Endothelial cell (in vitro differentiated cells): ENCODE measurements around the gene SIRPB2. TPM values are rescaled to one million over a fixed set of nuclear protein-coding genes. Genes with fewer than 3 reads are reported as not detected.
"Not testable (repeated sequence)": the region's sequence is repeated elsewhere in the genome, so short reads cannot be mapped to it uniquely, and the experiment has no call there.

Experiments
- DNase-seq: peaks from one replicate; pipeline ENCODE4 v3.0.0; 2021; ENCODE audit warnings: low spot score
- H3K27ac Mint-ChIP-seq: one replicate; pipeline ENCODE4 v1.8.0; 2021; ENCODE audit warnings: mixed read lengths, inconsistent platforms; ENCODE audit not compliant: unreplicated experiment
- H3K27me3 Mint-ChIP-seq: one replicate; pipeline ENCODE4 v1.8.0; 2021; ENCODE audit warnings: mild to moderate bottlenecking, moderate library complexity, mixed read lengths, inconsistent platforms; ENCODE audit not compliant: unreplicated experiment
- H3K36me3 Mint-ChIP-seq: one replicate; pipeline ENCODE4 v1.8.0; 2021; ENCODE audit warnings: mild to moderate bottlenecking, low read depth, mixed read lengths, inconsistent platforms; ENCODE audit not compliant: unreplicated experiment
- H3K4me1 Mint-ChIP-seq: one replicate; pipeline ENCODE4 v1.8.0; 2021; ENCODE audit warnings: mild to moderate bottlenecking, mixed read lengths, inconsistent platforms; ENCODE audit not compliant: unreplicated experiment
- H3K4me3 Mint-ChIP-seq: one replicate; pipeline ENCODE4 v1.8.0; 2021; ENCODE audit warnings: mild to moderate bottlenecking, mixed read lengths, inconsistent platforms; ENCODE audit not compliant: unreplicated experiment
- H3K9me3 Mint-ChIP-seq: one replicate; pipeline ENCODE4 v1.8.0; 2021; ENCODE audit warnings: mixed read lengths, inconsistent platforms; ENCODE audit not compliant: unreplicated experiment
- CTCF ChIP-seq: fragments of 200-600 bp; sonication (generic); IDR thresholded peaks from one replicate; pipeline ENCODE4 v1.5.0; 2021; ENCODE audit warnings: antibody characterized with exemption; ENCODE audit not compliant: unreplicated experiment
- total RNA-seq: library from RNA; stranded (reverse); fragmentation: NEBNext Ultra II Directional; extraction: Animal tissue kit (Norgen Biotek cat#: 25700); gene quantifications from one replicate; pipeline ENCODE4 v1.2.1, GENCODE V29; 2021; ENCODE audit not compliant: unreplicated experiment

Gene SIRPB2
- total RNA-seq, 1 donor from 2014 or later, result 41.5 TPM

- H3K36me3 Mint-ChIP-seq, result no peaks in the 10 kb centered on the region
- H3K9me3 Mint-ChIP-seq, result no peaks in the 10 kb centered on the region
- TF ChIP-seq CTCF, result no peak
- H3K4me3 Mint-ChIP-seq, result no peak overlapping the region
- H3K4me1 Mint-ChIP-seq, result no peaks in the 10 kb centered on the region
- no peak for DNase-seq
- peaks cover 1% of the 10 kb centered on the region for H3K27me3 Mint-ChIP-seq
- no peak overlapping the region for H3K27ac Mint-ChIP-seq
Observed at GRCh38 chr20:1505361-1505760, 14.1 kb upstream of the SIRPB2 start.

- peak; percentile 78 for DNase-seq
- Mint-ChIP-seq H3K36me3 (no peaks in the 10 kb centered on the region), H3K9me3 (no peaks in the 10 kb centered on the region), H3K27me3 (peaks cover 1% of the 10 kb centered on the region), H3K4me1 (no peaks in the 10 kb centered on the region), H3K27ac (no peak overlapping the region), H3K4me3 (no peak overlapping the region)
- peak; percentile 89 for TF ChIP-seq CTCF
Observed at GRCh38 chr20:1503564-1504227, 12.5 kb upstream of the SIRPB2 start.

- Mint-ChIP-seq H3K4me3 (no peak overlapping the region), H3K36me3 (no peaks in the 10 kb centered on the region), H3K27me3 (peaks cover 1% of the 10 kb centered on the region), H3K9me3 (no peaks in the 10 kb centered on the region), H3K4me1 (no peaks in the 10 kb centered on the region), H3K27ac (no peak overlapping the region)
- no peak for TF ChIP-seq CTCF
- DNase-seq, result no peak
Observed at GRCh38 chr20:1500496-1500895, 9.3 kb upstream of the SIRPB2 start.

GRCh38 chr20:1499528-1500420, 8.6 kb upstream of the SIRPB2 start:
- Mint-ChIP-seq H3K9me3 (no peaks in the 10 kb centered on the region), H3K36me3 (no peaks in the 10 kb centered on the region), H3K4me3 (no peak overlapping the region), H3K27me3 (peaks cover 1% of the 10 kb centered on the region), H3K4me1 (no peaks in the 10 kb centered on the region), H3K27ac (no peak overlapping the region)
- no peak for TF ChIP-seq CTCF
- DNase-seq, result no peak

- H3K36me3 Mint-ChIP-seq, H3K4me3 Mint-ChIP-seq, H3K9me3 Mint-ChIP-seq, H3K27me3 Mint-ChIP-seq, DNase-seq, H3K27ac Mint-ChIP-seq: not testable (repeated sequence)
- H3K4me1 Mint-ChIP-seq, result peaks cover 15% of the 10 kb centered on the region
Observed at GRCh38 chr20:1497371-1497770, 6.2 kb upstream of the SIRPB2 start.
